ENCODE data around the gene MLLT3.

- TF ChIP-seq CTCF (conservative IDR thresholded peaks at IDR 0.05), result no peak
- TF ChIP-seq EZH2 (IDR thresholded peaks at IDR 0.05; ENCODE audit: low read depth), result no peak
Observed at GRCh38 chr9:20486552-20486951, 135.7 kb downstream of the MLLT3 start.
